ENCODE measurements around the gene CRYBA4. TPM values are rescaled to one million over a fixed set of nuclear protein-coding genes. Genes with fewer than 3 reads are reported as not detected.

Gene CRYBA4
- total RNA-seq, 1 donor = not detected

- no peak for TF ChIP-seq CTCF (IDR thresholded peaks at IDR 0.05; ENCODE audit: extremely low read depth, low read depth, low read length)
- no peaks in the 10 kb centered on the region for H3K36me3 ChIP-seq (ENCODE audit: insufficient read depth, low read length)
- H3K4me1 ChIP-seq (ENCODE audit: insufficient read depth, low read length) = no peaks in the 10 kb centered on the region
- H3K9me3 ChIP-seq (ENCODE audit: low read depth, low read length) = no peaks in the 10 kb centered on the region
- H3K4me2 ChIP-seq (ENCODE audit: insufficient read depth, low read length) = no peak overlapping the region
- no peaks in the 10 kb centered on the region for H4K20me1 ChIP-seq (ENCODE audit: insufficient read depth, low read length)
- no peak overlapping the region for H3K4me3 ChIP-seq (ENCODE audit: insufficient read depth, low read length)
- no peaks in the 10 kb centered on the region for H3K79me2 ChIP-seq (ENCODE audit: insufficient read depth, low read length)
- peak; percentile 29 for DNase-seq (ENCODE audit: insufficient read length, low spot score, missing footprints)
- H2AFZ ChIP-seq (ENCODE audit: low read length) = no peak overlapping the region
- no peak overlapping the region for H3K27ac ChIP-seq (ENCODE audit: low read depth, low read length)
- peaks cover 3% of the 10 kb centered on the region for H3K27me3 ChIP-seq (ENCODE audit: insufficient read depth, low read length)
These were observed 10.8 kb downstream of the CRYBA4 start for GRCh38 chr22:26632422-26633155.

GRCh38 chr22:26634189-26634588 is 12.4 kb downstream of the CRYBA4 start:
- Histone ChIP-seq H3K27me3 (ENCODE audit: insufficient read depth, low read length) (peaks cover 9% of the 10 kb centered on the region), H3K36me3 (ENCODE audit: insufficient read depth, low read length) (no peaks in the 10 kb centered on the region), H3K4me2 (ENCODE audit: insufficient read depth, low read length) (no peak overlapping the region), H3K27ac (ENCODE audit: low read depth, low read length) (no peak overlapping the region), H3K4me1 (ENCODE audit: insufficient read depth, low read length) (no peaks in the 10 kb centered on the region), H2AFZ (ENCODE audit: low read length) (no peak overlapping the region), H3K9me3 (ENCODE audit: low read depth, low read length) (no peaks in the 10 kb centered on the region), H4K20me1 (ENCODE audit: insufficient read depth, low read length) (no peaks in the 10 kb centered on the region), H3K79me2 (ENCODE audit: insufficient read depth, low read length) (no peaks in the 10 kb centered on the region), H3K4me3 (ENCODE audit: insufficient read depth, low read length) (no peak overlapping the region)
- no peak for DNase-seq (ENCODE audit: insufficient read length, low spot score, missing footprints)
- no peak for TF ChIP-seq CTCF (IDR thresholded peaks at IDR 0.05; ENCODE audit: extremely low read depth, low read depth, low read length)

GRCh38 chr22:26635117-26635516 is 13.4 kb downstream of the CRYBA4 start:
- Histone ChIP-seq H3K79me2 (ENCODE audit: insufficient read depth, low read length) (no peaks in the 10 kb centered on the region), H3K27ac (ENCODE audit: low read depth, low read length) (no peak overlapping the region), H3K9me3 (ENCODE audit: low read depth, low read length) (no peaks in the 10 kb centered on the region), H3K4me2 (ENCODE audit: insufficient read depth, low read length) (no peak overlapping the region), H2AFZ (ENCODE audit: low read length) (no peak overlapping the region), H3K4me3 (ENCODE audit: insufficient read depth, low read length) (no peak overlapping the region), H4K20me1 (ENCODE audit: insufficient read depth, low read length) (no peaks in the 10 kb centered on the region), H3K27me3 (ENCODE audit: insufficient read depth, low read length) (peaks cover 11% of the 10 kb centered on the region), H3K4me1 (ENCODE audit: insufficient read depth, low read length) (no peaks in the 10 kb centered on the region), H3K36me3 (ENCODE audit: insufficient read depth, low read length) (no peaks in the 10 kb centered on the region)
- DNase-seq (ENCODE audit: insufficient read length, low spot score, missing footprints) = no peak
- TF ChIP-seq CTCF (IDR thresholded peaks at IDR 0.05; ENCODE audit: extremely low read depth, low read depth, low read length) = no peak

GRCh38 chr22:26636296-26636695 is 14.5 kb downstream of the CRYBA4 start:
- Histone ChIP-seq H3K4me2 (ENCODE audit: insufficient read depth, low read length) (no peak overlapping the region), H3K79me2 (ENCODE audit: insufficient read depth, low read length) (no peaks in the 10 kb centered on the region), H3K27me3 (ENCODE audit: insufficient read depth, low read length) (peaks cover 15% of the 10 kb centered on the region), H3K27ac (ENCODE audit: low read depth, low read length) (no peak overlapping the region), H3K4me1 (ENCODE audit: insufficient read depth, low read length) (no peaks in the 10 kb centered on the region), H4K20me1 (ENCODE audit: insufficient read depth, low read length) (no peaks in the 10 kb centered on the region), H3K9me3 (ENCODE audit: low read depth, low read length) (no peaks in the 10 kb centered on the region), H3K4me3 (ENCODE audit: insufficient read depth, low read length) (no peak overlapping the region), H3K36me3 (ENCODE audit: insufficient read depth, low read length) (no peaks in the 10 kb centered on the region), H2AFZ (ENCODE audit: low read length) (no peak overlapping the region)
- DNase-seq (ENCODE audit: insufficient read length, low spot score, missing footprints) = no peak
- TF ChIP-seq CTCF (IDR thresholded peaks at IDR 0.05; ENCODE audit: extremely low read depth, low read depth, low read length) = no peak
